Endothelial cell of umbilical vein (primary cell): ENCODE measurements around the gene HINFP.

Experiments used
- CTCF ChIP-seq, 2 donors: IDR thresholded peaks; 1 replicate in 1 of 2; 2 replicates in 1 of 2; pipeline ENCODE4 v1.5.1; 2011; ENCODE audit warnings: low read length in 2 of 2, mild to moderate bottlenecking in 2 of 2, moderate library complexity in 2 of 2, control low read depth in 1 of 2, inconsistent platforms in 1 of 2, low read depth in 1 of 2; ENCODE audit not compliant: insufficient read depth in 1 of 2; ENCODE audit errors: extremely low read depth in 1 of 2
- EZH2 ChIP-seq: IDR thresholded peaks from 2 replicates; pipeline ENCODE4 v1.6.1; 2012; ENCODE audit warnings: borderline replicate concordance, low read depth, mild to moderate bottlenecking, moderate library complexity, low read length, inconsistent platforms; ENCODE audit not compliant: severe bottlenecking
- FOS ChIP-seq: IDR thresholded peaks from 2 replicates; pipeline ENCODE4 v1.6.1; 2011; ENCODE audit warnings: mild to moderate bottlenecking, low read length, moderate library complexity, borderline replicate concordance; ENCODE audit not compliant: insufficient read depth
- JUN ChIP-seq: IDR thresholded peaks from 2 replicates; pipeline ENCODE4 v1.6.1; 2011; ENCODE audit warnings: borderline replicate concordance, low read depth; ENCODE audit not compliant: insufficient read length, insufficient read depth
- MAX ChIP-seq: IDR thresholded peaks from 2 replicates; pipeline ENCODE4 v1.6.1; 2011; ENCODE audit not compliant: insufficient read depth, insufficient read length
- MYC ChIP-seq: IDR thresholded peaks from one replicate; pipeline ENCODE4 v1.6.1; 2011; ENCODE audit warnings: mild to moderate bottlenecking, low read depth, low read length
- POLR2A ChIP-seq: IDR thresholded peaks from 2 replicates; pipeline ENCODE4 v1.6.1; 2012; ENCODE audit warnings: low read depth, mild to moderate bottlenecking, control low read depth, low read length
- POLR2AphosphoS5 ChIP-seq: IDR thresholded peaks from 2 replicates; pipeline ENCODE4 v1.6.1; 2012; ENCODE audit warnings: low read depth, mild to moderate bottlenecking, control low read depth, low read length, moderate library complexity; ENCODE audit not compliant: insufficient read depth

- TF ChIP-seq POLR2A (no peak), EZH2 (no peak), CTCF (IDR thresholded peaks at IDR 0.05; ENCODE audit: extremely low read depth in 1 of 2, insufficient read depth in 1 of 2, low read depth in 1 of 2, low read length in 2 of 2) (no peak), MYC (no peak), POLR2AphosphoS5 (no peak), MAX (no peak), JUN (no peak), FOS (no peak)
Measured at GRCh38 chr11:119130662-119131061, 9.3 kb downstream of the HINFP start.
